Neural progenitor cell (in vitro differentiated cells): ENCODE data around the gene EGFLAM. TPM values are rescaled to one million over a fixed set of nuclear protein-coding genes. Genes with fewer than 3 reads are reported as not detected.
A peak's percentile ranks its signal among the peaks of the same experiment; 100 is the strongest.

ENCODE experiments used
- DNase-seq: peaks from one replicate; pipeline ENCODE4 v3.0.0-alpha.2; 2016; ENCODE audit warnings: low spot score
- H2AFZ ChIP-seq: fragments of 200-600 bp; sonication (generic); replicated peaks from 2 replicates; pipeline ENCODE4 v1.6.1; 2016; ENCODE audit warnings: antibody characterized with exemption
- H3F3A ChIP-seq: fragments of 200-600 bp; sonication (generic); 2 replicates; pipeline ENCODE4 v1.6.1; 2016; ENCODE audit warnings: antibody characterized with exemption, low read depth
- H3K27ac ChIP-seq: fragments of 200-600 bp; sonication (generic); 2 replicates; pipeline ENCODE4 v1.5.1; 2016; ENCODE audit warnings: mild to moderate bottlenecking
- H3K27me3 ChIP-seq: fragments of 200-600 bp; sonication (generic); 2 replicates; pipeline ENCODE4 v1.6.1; 2016; ENCODE audit warnings: mild to moderate bottlenecking, moderate library complexity
- H3K36me3 ChIP-seq: fragments of 200-600 bp; sonication (generic); 2 replicates; pipeline ENCODE4 v1.5.1; 2016
- H3K4me1 ChIP-seq: fragments of 200-600 bp; sonication (generic); 2 replicates; pipeline ENCODE4 v1.6.1; 2016; ENCODE audit warnings: mixed run types
- H3K4me2 ChIP-seq: fragments of 200-600 bp; sonication (generic); 2 replicates; pipeline ENCODE4 v1.6.1; 2016
- H3K4me3 ChIP-seq: fragments of 200-600 bp; sonication (generic); 2 replicates; pipeline ENCODE4 v1.5.1; 2016
- H3K79me2 ChIP-seq: fragments of 200-600 bp; sonication (generic); 2 replicates; pipeline ENCODE4 v1.6.1; 2016; ENCODE audit warnings: low read depth
- H3K9ac ChIP-seq: fragments of 200-600 bp; sonication (generic); 2 replicates; pipeline ENCODE4 v1.6.1; 2016
- H3K9me3 ChIP-seq: fragments of 200-600 bp; sonication (generic); 2 replicates; pipeline ENCODE4 v1.5.1; 2016; ENCODE audit warnings: low read depth
- H4K20me1 ChIP-seq: fragments of 200-600 bp; sonication (generic); 2 replicates; pipeline ENCODE4 v1.6.1; 2016; ENCODE audit warnings: low read depth
- H3K27ac Mint-ChIP-seq: 3 replicates; pipeline ENCODE4 v1.8.0; 2021; ENCODE audit warnings: mixed read lengths
- H3K27me3 Mint-ChIP-seq: 2 replicates; pipeline ENCODE4 v1.8.0; 2022; ENCODE audit warnings: low read depth, mild to moderate bottlenecking, inconsistent platforms, moderate library complexity, mixed read lengths; ENCODE audit not compliant: insufficient read depth
- H3K36me3 Mint-ChIP-seq: 3 replicates; pipeline ENCODE4 v1.8.0; 2021; ENCODE audit warnings: mixed read lengths
- H3K4me1 Mint-ChIP-seq: 3 replicates; pipeline ENCODE4 v1.8.0; 2021; ENCODE audit warnings: mixed read lengths
- H3K4me3 Mint-ChIP-seq: 3 replicates; pipeline ENCODE4 v1.8.0; 2021; ENCODE audit warnings: mild to moderate bottlenecking, moderate library complexity, mixed read lengths
- H3K9me3 Mint-ChIP-seq: 3 replicates; pipeline ENCODE4 v1.8.0; 2020; ENCODE audit warnings: mixed read lengths
- EZH2 ChIP-seq: fragments of 200-600 bp; sonication (generic); IDR thresholded peaks from 2 replicates; pipeline ENCODE4 v1.6.1; 2017; ENCODE audit warnings: antibody characterized with exemption, mild to moderate bottlenecking, moderate library complexity
- EZH2phosphoT487 ChIP-seq: fragments of 200-600 bp; sonication (generic); IDR thresholded peaks from 2 replicates; pipeline ENCODE4 v1.6.1; 2017; ENCODE audit warnings: antibody characterized with exemption
- total RNA-seq: library from RNA; depleted of rRNA; stranded (reverse); fragments of >200 nt; gene quantifications from 2 replicates; pipeline ENCODE4 v1.2.3, GENCODE V29; 2015; ENCODE audit warnings: low replicate concordance
- TF ChIP-seq, protein P1 (sequence below): fragments of 200-600 bp; sonication (generic); IDR thresholded peaks from 2 replicates; pipeline ENCODE4 v1.5.1; 2017; ENCODE audit warnings: antibody characterized with exemption, mild to moderate bottlenecking

Gene EGFLAM
- total RNA-seq, 1 donor from 2014 or later = 0.69 TPM

DNA sequence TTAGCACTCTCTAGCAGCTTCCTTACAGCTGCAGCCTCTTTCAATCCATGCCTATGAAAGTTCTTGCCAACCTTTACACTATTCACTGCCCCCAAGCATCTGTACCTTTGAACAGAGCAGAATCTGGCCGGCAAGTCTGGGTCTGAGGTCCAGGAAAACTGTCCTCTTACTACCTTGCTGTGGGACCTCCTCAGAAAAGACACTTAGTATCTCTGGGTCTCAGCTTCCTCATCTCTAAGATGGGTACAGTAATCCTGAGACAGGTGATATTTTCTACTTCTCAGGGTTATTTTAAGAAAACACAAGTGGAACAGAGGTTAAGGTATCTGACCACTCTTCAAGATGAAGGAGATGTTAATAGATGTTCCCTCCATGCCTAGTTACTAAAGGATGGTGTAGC is 120.2 kb downstream of the EGFLAM start:
- Mint-ChIP-seq H3K27ac (no peak overlapping the region), H3K4me1 (peaks cover 35% of the 10 kb centered on the region), H3K27me3 (peaks cover 2% of the 10 kb centered on the region), H3K36me3 (no peaks in the 10 kb centered on the region), H3K4me3 (no peak overlapping the region), H3K9me3 (no peaks in the 10 kb centered on the region)
- Histone ChIP-seq H3K27ac (no peak overlapping the region), H4K20me1 (peaks cover 20% of the 10 kb centered on the region), H3K27me3 (peaks cover 87% of the 10 kb centered on the region), H3K4me1 (peaks cover 38% of the 10 kb centered on the region), H3K79me2 (no peaks in the 10 kb centered on the region), H3F3A (peaks cover 19% of the 10 kb centered on the region), H2AFZ (no peak overlapping the region), H3K36me3 (no peaks in the 10 kb centered on the region), H3K4me2 (no peak overlapping the region), H3K9ac (no peak overlapping the region), H3K9me3 (no peaks in the 10 kb centered on the region), H3K4me3 (no peak overlapping the region)
- no peak for TF ChIP-seq EZH2phosphoT487
- TF ChIP-seq, protein P1, sequence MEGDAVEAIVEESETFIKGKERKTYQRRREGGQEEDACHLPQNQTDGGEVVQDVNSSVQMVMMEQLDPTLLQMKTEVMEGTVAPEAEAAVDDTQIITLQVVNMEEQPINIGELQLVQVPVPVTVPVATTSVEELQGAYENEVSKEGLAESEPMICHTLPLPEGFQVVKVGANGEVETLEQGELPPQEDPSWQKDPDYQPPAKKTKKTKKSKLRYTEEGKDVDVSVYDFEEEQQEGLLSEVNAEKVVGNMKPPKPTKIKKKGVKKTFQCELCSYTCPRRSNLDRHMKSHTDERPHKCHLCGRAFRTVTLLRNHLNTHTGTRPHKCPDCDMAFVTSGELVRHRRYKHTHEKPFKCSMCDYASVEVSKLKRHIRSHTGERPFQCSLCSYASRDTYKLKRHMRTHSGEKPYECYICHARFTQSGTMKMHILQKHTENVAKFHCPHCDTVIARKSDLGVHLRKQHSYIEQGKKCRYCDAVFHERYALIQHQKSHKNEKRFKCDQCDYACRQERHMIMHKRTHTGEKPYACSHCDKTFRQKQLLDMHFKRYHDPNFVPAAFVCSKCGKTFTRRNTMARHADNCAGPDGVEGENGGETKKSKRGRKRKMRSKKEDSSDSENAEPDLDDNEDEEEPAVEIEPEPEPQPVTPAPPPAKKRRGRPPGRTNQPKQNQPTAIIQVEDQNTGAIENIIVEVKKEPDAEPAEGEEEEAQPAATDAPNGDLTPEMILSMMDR = no peak
- no peak for TF ChIP-seq EZH2
- no peak for DNase-seq

DNA sequence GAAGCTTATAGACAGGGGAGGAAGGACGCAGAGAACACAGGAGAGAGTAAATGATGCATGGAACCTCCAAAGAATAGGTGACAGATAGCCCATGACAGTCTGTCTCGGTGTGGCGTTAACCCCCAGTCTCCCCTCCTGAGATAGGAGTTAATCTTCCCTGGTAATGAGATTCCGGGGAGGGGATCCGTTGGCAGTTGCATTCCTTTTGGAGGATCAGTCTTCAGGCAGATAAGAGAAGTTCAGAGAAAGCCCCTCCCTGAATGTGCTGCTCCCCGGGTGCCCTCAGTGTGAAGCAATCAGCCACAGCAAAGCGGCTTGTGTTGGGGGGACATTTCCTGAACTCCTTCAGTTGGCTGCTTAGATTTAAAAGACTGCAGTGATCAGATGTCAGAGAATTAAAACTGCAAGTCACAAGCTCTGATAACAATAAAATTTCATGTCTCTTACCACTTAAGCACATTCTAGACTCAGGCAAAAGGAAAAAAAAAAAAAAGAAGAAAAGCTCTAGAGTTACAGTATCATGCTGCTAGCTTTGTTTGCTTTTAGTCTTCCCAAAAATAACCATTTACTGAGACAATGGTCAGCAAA is 121.1 kb downstream of the EGFLAM start:
- H3K27ac ChIP-seq = no peak overlapping the region
- H3K4me2 ChIP-seq = peak overlapping the region; percentile 58
- H3K27me3 Mint-ChIP-seq = peaks cover 2% of the 10 kb centered on the region

DNA sequence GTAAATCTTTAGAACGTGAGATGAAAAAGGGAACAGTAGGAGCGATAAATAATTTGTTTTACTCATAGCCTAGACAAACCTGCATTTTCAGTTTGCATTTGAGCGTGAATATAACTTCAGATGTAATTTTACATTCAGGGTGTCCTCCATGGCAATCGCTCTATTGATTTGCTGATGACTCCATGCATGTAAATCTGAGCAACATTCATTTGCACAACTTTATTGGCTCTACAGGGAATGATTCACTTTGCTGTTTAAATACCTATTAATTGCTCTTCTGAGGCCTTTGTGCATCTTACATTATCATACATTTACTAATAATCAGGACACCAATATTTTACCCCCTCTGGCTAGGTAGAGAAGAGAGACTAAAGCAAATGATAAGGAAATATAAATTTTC is 122.2 kb downstream of the EGFLAM start:
- Histone ChIP-seq H3K9ac (no peak overlapping the region), H3K36me3 (no peaks in the 10 kb centered on the region), H3F3A (peaks cover 9% of the 10 kb centered on the region), H3K27ac (no peak overlapping the region), H4K20me1 (peaks cover 17% of the 10 kb centered on the region), H3K4me3 (no peak overlapping the region), H3K27me3 (peaks cover 69% of the 10 kb centered on the region), H3K9me3 (no peaks in the 10 kb centered on the region), H3K79me2 (no peaks in the 10 kb centered on the region), H2AFZ (no peak overlapping the region), H3K4me1 (peaks cover 31% of the 10 kb centered on the region), H3K4me2 (peak overlapping the region; percentile 58)
- H3K36me3 Mint-ChIP-seq = no peaks in the 10 kb centered on the region
- no peak for DNase-seq
- peaks cover 2% of the 10 kb centered on the region for H3K27me3 Mint-ChIP-seq
- no peak for TF ChIP-seq EZH2phosphoT487
- TF ChIP-seq EZH2 = no peak
- TF ChIP-seq, protein P1 = no peak
- no peak overlapping the region for H3K4me3 Mint-ChIP-seq
- H3K27ac Mint-ChIP-seq = no peak overlapping the region
- peaks cover 36% of the 10 kb centered on the region for H3K4me1 Mint-ChIP-seq
- no peaks in the 10 kb centered on the region for H3K9me3 Mint-ChIP-seq

More for the DNA sequence above, 121.1 kb downstream of the EGFLAM start:
- no peaks in the 10 kb centered on the region for H3K9me3 ChIP-seq
- peak; percentile 82 for DNase-seq
- H2AFZ ChIP-seq = no peak overlapping the region
- H3K9ac ChIP-seq = no peak overlapping the region
- TF ChIP-seq EZH2phosphoT487 (peak; percentile 66), EZH2 (no peak)
- TF ChIP-seq, protein P1 = no peak
- no peak overlapping the region for H3K4me3 Mint-ChIP-seq
- H3F3A ChIP-seq = peaks cover 18% of the 10 kb centered on the region
- H4K20me1 ChIP-seq = peaks cover 20% of the 10 kb centered on the region
- H3K36me3 ChIP-seq = no peaks in the 10 kb centered on the region
- H3K4me1 ChIP-seq = peaks cover 38% of the 10 kb centered on the region
- no peaks in the 10 kb centered on the region for H3K36me3 Mint-ChIP-seq
- no peak overlapping the region for H3K4me3 ChIP-seq
- no peaks in the 10 kb centered on the region for H3K79me2 ChIP-seq
- peak overlapping the region; percentile 91 for H3K27ac Mint-ChIP-seq
- peaks cover 80% of the 10 kb centered on the region for H3K27me3 ChIP-seq
- no peaks in the 10 kb centered on the region for H3K9me3 Mint-ChIP-seq
- H3K4me1 Mint-ChIP-seq = peaks cover 36% of the 10 kb centered on the region
